OCI-LY3 (cell line): ENCODE results near the gene PTGR3.

Experiments
- H2AFZ ChIP-seq: fragments of 200-600, 300-600 bp; shearing (Covaris generic); 2 replicates; pipeline ENCODE4 v1.6.0; 2014; ENCODE audit warnings: antibody characterized with exemption, low read depth, low read length
- H3K27ac ChIP-seq: fragments of 200-600, 300-600 bp; sonication (generic); 2 replicates; pipeline ENCODE4 v1.5.1; 2014; ENCODE audit warnings: mild to moderate bottlenecking, low read length, moderate library complexity, mixed read lengths
- H3K27me3 ChIP-seq: fragments of 200-600, 300-600 bp; sonication (generic); 2 replicates; pipeline ENCODE4 v1.6.1; 2014; ENCODE audit warnings: low read depth, low read length, mixed read lengths
- H3K36me3 ChIP-seq: fragments of 200-600, 300-600 bp; sonication (generic); replicated peaks from 2 replicates; pipeline ENCODE3; 2014; ENCODE audit warnings: low read depth, low read length, mixed read lengths
- H3K4me1 ChIP-seq: fragments of 300-600, 200-600 bp; sonication (generic); 2 replicates; pipeline ENCODE4 v1.6.1; 2014; ENCODE audit warnings: low read length, mixed read lengths
- H3K4me2 ChIP-seq: fragments of 200-600, 300-600 bp; sonication (generic); 2 replicates; pipeline ENCODE4 v1.6.1; 2014; ENCODE audit warnings: low read length, mixed read lengths
- H3K4me3 ChIP-seq: fragments of 300-600, 200-600 bp; sonication (generic); 2 replicates; pipeline ENCODE4 v1.5.1; 2014; ENCODE audit warnings: antibody characterized with exemption, mild to moderate bottlenecking, low read length, moderate library complexity
- H3K79me2 ChIP-seq: fragments of 300-600, 200-600 bp; shearing (Covaris generic); 2 replicates; pipeline ENCODE4 v1.6.1; 2014; ENCODE audit warnings: mild to moderate bottlenecking, low read length, mixed read lengths
- H3K9ac ChIP-seq: fragments of 300-600, 200-600 bp; shearing (Covaris generic); 2 replicates; pipeline ENCODE4 v1.6.0; 2014; ENCODE audit warnings: mild to moderate bottlenecking, low read length, moderate library complexity
- H3K9me3 ChIP-seq: fragments of 200-600, 300-600 bp; shearing (Covaris generic); 2 replicates; pipeline ENCODE4 v1.6.1; 2014; ENCODE audit warnings: low read length, mixed read lengths; ENCODE audit not compliant: insufficient read depth
- H4K20me1 ChIP-seq: fragments of 200-600, 300-600 bp; sonication (generic); 2 replicates; pipeline ENCODE4 v1.6.1; 2016; ENCODE audit warnings: low read length, mixed read lengths; ENCODE audit not compliant: insufficient read depth
- CTCF ChIP-seq: fragments of 200-600, 300-600 bp; sonication (generic); IDR thresholded peaks from 2 replicates; pipeline ENCODE4 v1.5.1; 2014; ENCODE audit warnings: antibody characterized with exemption, low read length, low read depth
- EZH2phosphoT487 ChIP-seq: fragments of 200-600 bp; shearing (Covaris generic); IDR thresholded peaks from 2 replicates; pipeline ENCODE4 v1.6.1; 2018; ENCODE audit warnings: antibody characterized with exemption, mixed run types, low read depth

The PTGR3 gene

GRCh38 chr18:75212751-75213090, 3.8 kb upstream of the PTGR3 start:
- Histone ChIP-seq H3K4me1 (peaks cover 43% of the 10 kb centered on the region), H2AFZ (no peak overlapping the region), H3K4me3 (peak overlapping the region; percentile 78), H4K20me1 (peaks cover 56% of the 10 kb centered on the region), H3K9ac (peak overlapping the region; percentile 75), H3K27ac (no peak overlapping the region), H3K9me3 (no peaks in the 10 kb centered on the region), H3K36me3 (peaks cover 37% of the 10 kb centered on the region), H3K4me2 (peak overlapping the region; percentile 85), H3K27me3 (no peaks in the 10 kb centered on the region), H3K79me2 (peaks cover 91% of the 10 kb centered on the region)
- TF ChIP-seq CTCF (no peak), EZH2phosphoT487 (no peak)

DNA sequence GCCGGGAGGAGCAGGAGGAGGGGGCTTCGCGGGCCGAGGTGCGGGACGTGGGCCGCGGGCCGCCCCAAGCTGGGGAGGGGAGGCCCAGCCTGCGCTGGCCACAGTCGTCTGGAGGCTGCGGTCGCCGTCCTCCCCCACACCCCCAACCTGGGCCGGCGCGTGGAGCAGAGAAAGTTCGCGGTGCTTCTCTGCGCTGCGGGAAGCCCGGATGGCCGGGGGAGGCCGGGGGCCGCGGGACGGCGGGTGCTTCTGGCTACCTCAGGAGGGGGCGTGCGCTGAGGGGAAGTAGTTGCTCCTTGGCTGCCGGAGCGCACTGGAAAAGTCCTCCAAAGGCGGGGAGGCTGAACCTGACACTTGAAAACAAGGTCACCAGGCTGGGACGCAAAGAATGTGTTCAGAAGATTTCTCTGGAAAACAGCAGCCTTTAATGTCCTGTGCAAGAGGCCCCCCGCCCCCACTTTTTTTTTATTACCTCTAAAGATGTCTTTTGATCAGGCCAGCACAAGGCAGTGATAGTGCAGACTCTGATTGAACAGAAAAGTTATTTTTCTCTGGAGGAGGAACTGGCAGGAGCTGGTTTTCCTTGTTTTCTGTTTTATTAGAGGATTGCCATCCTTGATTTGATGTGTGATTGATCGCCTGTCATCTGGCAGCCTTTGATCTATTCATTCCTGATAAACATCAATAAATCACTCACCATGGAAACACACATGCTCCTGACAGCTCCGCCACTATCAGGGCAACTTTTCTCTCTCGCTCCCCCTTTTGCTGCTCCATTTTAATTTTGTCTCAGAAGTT, 3.2 kb upstream of the PTGR3 start:
- peak overlapping the region; percentile 78 for H3K4me3 ChIP-seq
- H3K36me3 ChIP-seq = peaks cover 37% of the 10 kb centered on the region
- H3K27me3 ChIP-seq = no peaks in the 10 kb centered on the region
- TF ChIP-seq CTCF (no peak), EZH2phosphoT487 (no peak)
- peaks cover 56% of the 10 kb centered on the region for H4K20me1 ChIP-seq
- H3K27ac ChIP-seq = no peak overlapping the region
- H3K4me1 ChIP-seq = peaks cover 48% of the 10 kb centered on the region
- H3K4me2 ChIP-seq = peak overlapping the region; percentile 85
- peaks cover 91% of the 10 kb centered on the region for H3K79me2 ChIP-seq
- H2AFZ ChIP-seq = no peak overlapping the region
- H3K9ac ChIP-seq = peak overlapping the region; percentile 75
- H3K9me3 ChIP-seq = no peaks in the 10 kb centered on the region

DNA sequence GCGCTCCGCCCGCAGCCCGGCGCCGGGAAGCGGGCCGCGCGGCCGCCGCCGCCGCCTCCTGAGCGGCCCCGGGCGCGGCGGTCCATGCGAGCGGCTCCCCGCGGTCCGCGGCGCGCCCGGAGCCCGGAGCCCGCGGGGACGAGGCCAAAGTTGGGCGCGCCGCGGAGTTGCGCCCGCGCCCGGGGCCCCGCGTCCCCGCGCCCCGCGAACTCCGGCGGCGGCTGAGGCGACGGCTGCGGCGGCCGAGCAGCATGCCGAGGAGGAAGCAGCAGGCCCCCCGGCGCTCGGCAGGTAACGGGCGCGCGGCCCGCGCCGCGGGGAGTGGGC, 2.6 kb upstream of the PTGR3 start:
- Histone ChIP-seq H3K4me1 (peaks cover 51% of the 10 kb centered on the region), H3K4me3 (peak overlapping the region; percentile 78), H3K27ac (no peak overlapping the region), H3K9me3 (no peaks in the 10 kb centered on the region), H2AFZ (no peak overlapping the region), H3K36me3 (peaks cover 37% of the 10 kb centered on the region), H3K27me3 (no peaks in the 10 kb centered on the region), H3K9ac (peak overlapping the region; percentile 75), H3K79me2 (peaks cover 91% of the 10 kb centered on the region), H4K20me1 (peaks cover 56% of the 10 kb centered on the region), H3K4me2 (peak overlapping the region; percentile 85)
- TF ChIP-seq EZH2phosphoT487 (no peak), CTCF (no peak)

- H3K79me2 ChIP-seq = peaks cover 91% of the 10 kb centered on the region
- peaks cover 35% of the 10 kb centered on the region for H3K36me3 ChIP-seq
- H3K4me1 ChIP-seq = peaks cover 51% of the 10 kb centered on the region
- H3K27me3 ChIP-seq = no peaks in the 10 kb centered on the region
- peak overlapping the region; percentile 82 for H3K27ac ChIP-seq
- H4K20me1 ChIP-seq = peaks cover 56% of the 10 kb centered on the region
- TF ChIP-seq CTCF (no peak), EZH2phosphoT487 (no peak)
- H3K9me3 ChIP-seq = no peaks in the 10 kb centered on the region
- H2AFZ ChIP-seq = peak overlapping the region; percentile 22; the same call in 1 of the 2 replicates
- peak overlapping the region; percentile 85 for H3K4me2 ChIP-seq
- H3K4me3 ChIP-seq = peak overlapping the region; percentile 79
- peak overlapping the region; percentile 89 for H3K9ac ChIP-seq
These were observed 2.2 kb upstream of the PTGR3 start for GRCh38 chr18:75211002-75211621.
